T-helper 2 cell (primary cell): Measurements from ENCODE around the gene TXNL1.
A peak's percentile ranks its signal among the peaks of the same experiment; 100 is the strongest.
"Not testable (repeated sequence)": the region's sequence is repeated elsewhere in the genome, so short reads cannot be mapped to it uniquely, and the experiment has no call there.

ENCODE experiments used
- DNase-seq, 5 experiments: peaks; one replicate each; pipeline versions ENCODE4 v3.0.0 to v3.0.0-alpha.2; 2012 to 2022
- total RNA-seq, 2 donors: gene quantifications; one replicate each; lab custom pipeline; 2026; lab: John Stamatoyannopoulos, UW

The TXNL1 gene
- total RNA-seq: 47.6 to 47.7 reads per million in 2 donors

GRCh38 chr18:56638232-56639103 lies at the start of gene TXNL1:
Gene TXNL1, minus strand, starts transcription at chr18:56638592. Its CDS starts 152 bp downstream, at chr18:56638440.
- peak; percentile 96 to 99 (median 99) for DNase-seq

- no peak for DNase-seq
Observed at GRCh38 chr18:56684277-56684676, 45.9 kb upstream of the TXNL1 start.

GRCh38 chr18:56678836-56679565 lies 40.6 kb upstream of the TXNL1 start:
- no peak for DNase-seq

GRCh38 chr18:56676639-56677038 lies 38.2 kb upstream of the TXNL1 start:
- DNase-seq: no peak

- no peak for DNase-seq
Observed at GRCh38 chr18:56672981-56673380, 34.6 kb upstream of the TXNL1 start.

- DNase-seq: no peak
Observed at GRCh38 chr18:56672391-56672790, 34.0 kb upstream of the TXNL1 start.

- no peak for DNase-seq
Observed at GRCh38 chr18:56662902-56663301, 24.5 kb upstream of the TXNL1 start.

GRCh38 chr18:56662502-56662901 lies 24.1 kb upstream of the TXNL1 start:
- no peak for DNase-seq

- DNase-seq: no peak
Observed at GRCh38 chr18:56662063-56662408, 23.6 kb upstream of the TXNL1 start.

- DNase-seq: no peak
Observed at GRCh38 chr18:56661360-56662062, 23.1 kb upstream of the TXNL1 start.

GRCh38 chr18:56660655-56661054 lies 22.3 kb upstream of the TXNL1 start:
- no peak for DNase-seq

- DNase-seq: no peak
Observed at GRCh38 chr18:56659111-56659510, 20.7 kb upstream of the TXNL1 start.

- no peak for DNase-seq
Observed at GRCh38 chr18:56658261-56658660, 19.9 kb upstream of the TXNL1 start.

GRCh38 chr18:56654280-56654679 lies 15.9 kb upstream of the TXNL1 start:
- DNase-seq: not testable (repeated sequence)

GRCh38 chr18:56652802-56653201 lies 14.4 kb upstream of the TXNL1 start:
- peak in 1 of 5 experiments; percentile 33 for DNase-seq

GRCh38 chr18:56651771-56652092 lies 13.3 kb upstream of the TXNL1 start:
- peak in 1 of 5 experiments; percentile 38 for DNase-seq

- DNase-seq: peak; percentile 83 to 99 (median 93)
Observed at GRCh38 chr18:56650944-56651770, 12.8 kb upstream of the TXNL1 start, which contains the start of gene WDR7. Gene WDR7, plus strand, starts transcription at chr18:56651359. Its CDS starts 21,157 bp downstream, at chr18:56672516.

- no peak for DNase-seq
Observed at GRCh38 chr18:56649996-56650395, 11.6 kb upstream of the TXNL1 start.

- no peak for DNase-seq
Observed at GRCh38 chr18:56647951-56648893, 9.8 kb upstream of the TXNL1 start.

- peak in 1 of 5 experiments; percentile 37 for DNase-seq
Observed at GRCh38 chr18:56647071-56647470, 8.7 kb upstream of the TXNL1 start.

- DNase-seq: peak in 1 of 5 experiments; percentile 46
Observed at GRCh38 chr18:56645415-56646016, 7.1 kb upstream of the TXNL1 start.
